ENCODE data around the gene SASH1.

GRCh38 chr6:148580442-148580841 lies 237.8 kb downstream of the SASH1 start:
- TF ChIP-seq, protein P1, sequence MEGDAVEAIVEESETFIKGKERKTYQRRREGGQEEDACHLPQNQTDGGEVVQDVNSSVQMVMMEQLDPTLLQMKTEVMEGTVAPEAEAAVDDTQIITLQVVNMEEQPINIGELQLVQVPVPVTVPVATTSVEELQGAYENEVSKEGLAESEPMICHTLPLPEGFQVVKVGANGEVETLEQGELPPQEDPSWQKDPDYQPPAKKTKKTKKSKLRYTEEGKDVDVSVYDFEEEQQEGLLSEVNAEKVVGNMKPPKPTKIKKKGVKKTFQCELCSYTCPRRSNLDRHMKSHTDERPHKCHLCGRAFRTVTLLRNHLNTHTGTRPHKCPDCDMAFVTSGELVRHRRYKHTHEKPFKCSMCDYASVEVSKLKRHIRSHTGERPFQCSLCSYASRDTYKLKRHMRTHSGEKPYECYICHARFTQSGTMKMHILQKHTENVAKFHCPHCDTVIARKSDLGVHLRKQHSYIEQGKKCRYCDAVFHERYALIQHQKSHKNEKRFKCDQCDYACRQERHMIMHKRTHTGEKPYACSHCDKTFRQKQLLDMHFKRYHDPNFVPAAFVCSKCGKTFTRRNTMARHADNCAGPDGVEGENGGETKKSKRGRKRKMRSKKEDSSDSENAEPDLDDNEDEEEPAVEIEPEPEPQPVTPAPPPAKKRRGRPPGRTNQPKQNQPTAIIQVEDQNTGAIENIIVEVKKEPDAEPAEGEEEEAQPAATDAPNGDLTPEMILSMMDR (IDR thresholded peaks at IDR 0.05), result no peak
- TF ChIP-seq POLR2A (IDR thresholded peaks at IDR 0.05), result no peak

Measured in body of pancreas (tissue), 4 donors.